Measurements from ENCODE around the gene BMERB1.

DNA sequence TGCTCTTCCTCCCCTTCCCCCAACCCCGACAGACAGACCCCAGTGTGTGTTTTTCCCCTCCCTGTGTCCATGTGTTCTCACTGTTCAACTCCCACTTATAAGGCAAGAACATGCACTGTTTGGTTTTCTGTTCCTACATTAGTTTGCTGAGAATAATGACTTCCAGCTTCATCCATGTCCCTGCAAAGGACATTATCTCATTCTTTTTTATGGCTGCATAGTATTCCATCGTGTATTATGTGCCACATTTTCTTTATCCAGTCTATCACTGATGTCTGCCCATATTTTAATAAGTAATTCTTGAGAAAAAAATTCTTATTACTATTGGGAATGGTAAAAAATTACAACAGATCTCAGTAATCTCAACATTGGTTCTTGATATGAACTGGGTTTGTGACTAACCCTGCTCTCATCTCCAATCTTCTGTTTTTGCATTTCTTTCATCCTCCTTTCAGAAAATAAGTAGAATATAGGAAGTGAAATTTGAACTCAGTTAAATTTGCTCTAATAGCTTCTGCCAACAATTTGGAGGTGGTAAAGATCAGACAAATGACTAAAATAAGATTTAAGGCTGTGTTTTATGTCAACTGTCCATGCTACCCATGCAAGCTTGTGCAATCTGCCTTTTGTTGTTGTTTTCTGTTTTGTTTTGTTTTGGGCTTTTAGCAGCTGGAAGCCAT lies 197.5 kb downstream of the BMERB1 start:
- no peak for TF ChIP-seq POLR2A (IDR thresholded peaks at IDR 0.05)
- TF ChIP-seq, protein P1, sequence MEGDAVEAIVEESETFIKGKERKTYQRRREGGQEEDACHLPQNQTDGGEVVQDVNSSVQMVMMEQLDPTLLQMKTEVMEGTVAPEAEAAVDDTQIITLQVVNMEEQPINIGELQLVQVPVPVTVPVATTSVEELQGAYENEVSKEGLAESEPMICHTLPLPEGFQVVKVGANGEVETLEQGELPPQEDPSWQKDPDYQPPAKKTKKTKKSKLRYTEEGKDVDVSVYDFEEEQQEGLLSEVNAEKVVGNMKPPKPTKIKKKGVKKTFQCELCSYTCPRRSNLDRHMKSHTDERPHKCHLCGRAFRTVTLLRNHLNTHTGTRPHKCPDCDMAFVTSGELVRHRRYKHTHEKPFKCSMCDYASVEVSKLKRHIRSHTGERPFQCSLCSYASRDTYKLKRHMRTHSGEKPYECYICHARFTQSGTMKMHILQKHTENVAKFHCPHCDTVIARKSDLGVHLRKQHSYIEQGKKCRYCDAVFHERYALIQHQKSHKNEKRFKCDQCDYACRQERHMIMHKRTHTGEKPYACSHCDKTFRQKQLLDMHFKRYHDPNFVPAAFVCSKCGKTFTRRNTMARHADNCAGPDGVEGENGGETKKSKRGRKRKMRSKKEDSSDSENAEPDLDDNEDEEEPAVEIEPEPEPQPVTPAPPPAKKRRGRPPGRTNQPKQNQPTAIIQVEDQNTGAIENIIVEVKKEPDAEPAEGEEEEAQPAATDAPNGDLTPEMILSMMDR (IDR thresholded peaks at IDR 0.05), result no peak
